Measurements from ENCODE around the gene KIF3B. TPM values are rescaled to one million over a fixed set of nuclear protein-coding genes. Genes with fewer than 3 reads are reported as not detected.
A peak's percentile ranks its signal among the peaks of the same experiment; 100 is the strongest.

KIF3B gene
- total and polyA plus RNA-seq, 2 of the 13 experiments (the other 11 are each of a cell fraction or from before 2014, with no cell fraction given), result 23.6 to 28.8 TPM

- TF ChIP-seq, protein P1, sequence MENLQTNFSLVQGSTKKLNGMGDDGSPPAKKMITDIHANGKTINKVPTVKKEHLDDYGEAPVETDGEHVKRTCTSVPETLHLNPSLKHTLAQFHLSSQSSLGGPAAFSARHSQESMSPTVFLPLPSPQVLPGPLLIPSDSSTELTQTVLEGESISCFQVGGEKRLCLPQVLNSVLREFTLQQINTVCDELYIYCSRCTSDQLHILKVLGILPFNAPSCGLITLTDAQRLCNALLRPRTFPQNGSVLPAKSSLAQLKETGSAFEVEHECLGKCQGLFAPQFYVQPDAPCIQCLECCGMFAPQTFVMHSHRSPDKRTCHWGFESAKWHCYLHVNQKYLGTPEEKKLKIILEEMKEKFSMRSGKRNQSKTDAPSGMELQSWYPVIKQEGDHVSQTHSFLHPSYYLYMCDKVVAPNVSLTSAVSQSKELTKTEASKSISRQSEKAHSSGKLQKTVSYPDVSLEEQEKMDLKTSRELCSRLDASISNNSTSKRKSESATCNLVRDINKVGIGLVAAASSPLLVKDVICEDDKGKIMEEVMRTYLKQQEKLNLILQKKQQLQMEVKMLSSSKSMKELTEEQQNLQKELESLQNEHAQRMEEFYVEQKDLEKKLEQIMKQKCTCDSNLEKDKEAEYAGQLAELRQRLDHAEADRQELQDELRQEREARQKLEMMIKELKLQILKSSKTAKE (CRISPR knock-in tag; IDR thresholded peaks at IDR 0.05; ENCODE audit: borderline replicate concordance), result peak; percentile 63; the same call in 1 of the 2 replicates
- peak; percentile 45; the same call in 1 of the 2 replicates for TF ChIP-seq ZFY (CRISPR knock-in tag; IDR thresholded peaks at IDR 0.05)
- no peak for TF ChIP-seq FOXP1 (IDR thresholded peaks at IDR 0.05)
- peak; percentile 65 for TF ChIP-seq FOXP1 (CRISPR knock-in tag; IDR thresholded peaks at IDR 0.05)
- no peak for TF ChIP-seq ZNF761 (CRISPR knock-in tag; conservative IDR thresholded peaks at IDR 0.05)
- TF ChIP-seq TCF7 (IDR thresholded peaks at IDR 0.05; ENCODE audit: low read depth), result peak; percentile 18; the same call in 1 of the 2 replicates
- peak; percentile 82; the same call in 1 of the 2 replicates for TF ChIP-seq ZNF124 (CRISPR knock-in tag; IDR thresholded peaks at IDR 0.05)
- peak; percentile 37; the same call in 1 of the 2 replicates for TF ChIP-seq NFKBIZ (CRISPR knock-in tag; IDR thresholded peaks at IDR 0.05)
- no peak for TF ChIP-seq CC2D1A (CRISPR knock-in tag; IDR thresholded peaks at IDR 0.05)
- no peak for TF ChIP-seq ZFP36L2 (CRISPR knock-in tag; IDR thresholded peaks at IDR 0.05)
- peak; percentile 79; the same call in 1 of the 2 replicates for TF ChIP-seq TP53 (CRISPR knock-in tag; conservative IDR thresholded peaks at IDR 0.05)
- TF ChIP-seq ARID3A (IDR thresholded peaks at IDR 0.05; ENCODE audit: low read depth, low read length), result peak; percentile 37; the same call in 1 of the 2 replicates
- TF ChIP-seq ZNF343 (CRISPR knock-in tag; IDR thresholded peaks at IDR 0.05), result no peak
- no peak for TF ChIP-seq NFE2L2 (IDR thresholded peaks at IDR 0.05; ENCODE audit: low read length)
- TF ChIP-seq ZNF691 (CRISPR knock-in tag; IDR thresholded peaks at IDR 0.05; ENCODE audit: borderline replicate concordance, low read depth), result peak; percentile 72; the same call in 1 of the 2 replicates
- TF ChIP-seq SPEN (CRISPR knock-in tag; IDR thresholded peaks at IDR 0.05; ENCODE audit: low read depth), result peak; percentile 70; the same call in 1 of the 2 replicates
- TF ChIP-seq, protein P2, sequence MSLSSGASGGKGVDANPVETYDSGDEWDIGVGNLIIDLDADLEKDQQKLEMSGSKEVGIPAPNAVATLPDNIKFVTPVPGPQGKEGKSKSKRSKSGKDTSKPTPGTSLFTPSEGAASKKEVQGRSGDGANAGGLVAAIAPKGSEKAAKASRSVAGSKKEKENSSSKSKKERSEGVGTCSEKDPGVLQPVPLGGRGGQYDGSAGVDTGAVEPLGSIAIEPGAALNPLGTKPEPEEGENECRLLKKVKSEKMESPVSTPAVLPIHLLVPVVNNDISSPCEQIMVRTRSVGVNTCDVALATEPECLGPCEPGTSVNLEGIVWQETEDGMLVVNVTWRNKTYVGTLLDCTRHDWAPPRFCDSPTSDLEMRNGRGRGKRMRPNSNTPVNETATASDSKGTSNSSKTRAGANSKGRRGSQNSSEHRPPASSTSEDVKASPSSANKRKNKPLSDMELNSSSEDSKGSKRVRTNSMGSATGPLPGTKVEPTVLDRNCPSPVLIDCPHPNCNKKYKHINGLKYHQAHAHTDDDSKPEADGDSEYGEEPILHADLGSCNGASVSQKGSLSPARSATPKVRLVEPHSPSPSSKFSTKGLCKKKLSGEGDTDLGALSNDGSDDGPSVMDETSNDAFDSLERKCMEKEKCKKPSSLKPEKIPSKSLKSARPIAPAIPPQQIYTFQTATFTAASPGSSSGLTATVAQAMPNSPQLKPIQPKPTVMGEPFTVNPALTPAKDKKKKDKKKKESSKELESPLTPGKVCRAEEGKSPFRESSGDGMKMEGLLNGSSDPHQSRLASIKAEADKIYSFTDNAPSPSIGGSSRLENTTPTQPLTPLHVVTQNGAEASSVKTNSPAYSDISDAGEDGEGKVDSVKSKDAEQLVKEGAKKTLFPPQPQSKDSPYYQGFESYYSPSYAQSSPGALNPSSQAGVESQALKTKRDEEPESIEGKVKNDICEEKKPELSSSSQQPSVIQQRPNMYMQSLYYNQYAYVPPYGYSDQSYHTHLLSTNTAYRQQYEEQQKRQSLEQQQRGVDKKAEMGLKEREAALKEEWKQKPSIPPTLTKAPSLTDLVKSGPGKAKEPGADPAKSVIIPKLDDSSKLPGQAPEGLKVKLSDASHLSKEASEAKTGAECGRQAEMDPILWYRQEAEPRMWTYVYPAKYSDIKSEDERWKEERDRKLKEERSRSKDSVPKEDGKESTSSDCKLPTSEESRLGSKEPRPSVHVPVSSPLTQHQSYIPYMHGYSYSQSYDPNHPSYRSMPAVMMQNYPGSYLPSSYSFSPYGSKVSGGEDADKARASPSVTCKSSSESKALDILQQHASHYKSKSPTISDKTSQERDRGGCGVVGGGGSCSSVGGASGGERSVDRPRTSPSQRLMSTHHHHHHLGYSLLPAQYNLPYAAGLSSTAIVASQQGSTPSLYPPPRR (CRISPR knock-in tag; IDR thresholded peaks at IDR 0.05; ENCODE audit: borderline replicate concordance), result peak; percentile 65; the same call in 1 of the 2 replicates
- TF ChIP-seq MTF1 (CRISPR knock-in tag; IDR thresholded peaks at IDR 0.05), result peak; percentile 22; the same call in 1 of the 2 replicates
- TF ChIP-seq ZSCAN12 (CRISPR knock-in tag; IDR thresholded peaks at IDR 0.05), result 0 out of 2 replicates have a peak, but pooled peaks have one; percentile 67
- TF ChIP-seq KDM3A (CRISPR knock-in tag; IDR thresholded peaks at IDR 0.05; ENCODE audit: low read depth), result 0 out of 2 replicates have a peak, but pooled peaks have one; percentile 26
- TF ChIP-seq ZFP90 (CRISPR knock-in tag; IDR thresholded peaks at IDR 0.05; ENCODE audit: borderline replicate concordance), result peak; percentile 79
- TF ChIP-seq HDAC2 (CRISPR knock-in tag; IDR thresholded peaks at IDR 0.05), result peak; percentile 91
Observed at GRCh38 chr20:32288225-32288849, 10.9 kb downstream of the KIF3B start (continued).
